Testis (tissue), 3 donors: ENCODE data around the gene CDC20. TPM values are rescaled to one million over a fixed set of nuclear protein-coding genes. Genes with fewer than 3 reads are reported as not detected.
A peak's percentile ranks its signal among the peaks of the same experiment; 100 is the strongest.
"Not testable (repeated sequence)": the region's sequence is repeated elsewhere in the genome, so short reads cannot be mapped to it uniquely, and the experiment has no call there.

ENCODE experiments used
- DNase-seq: peaks from one replicate; pipeline ENCODE4 v3.0.0-alpha.2; 2019
- H3K27ac ChIP-seq, 2 donors: fragments of 200-600 bp; sonication (generic); one replicate each; pipeline ENCODE4 v1.5.1; 2019
- H3K27me3 ChIP-seq: fragments of 200-600 bp; sonication (generic); one replicate; pipeline ENCODE4 v1.5.1; 2019
- H3K36me3 ChIP-seq: fragments of 200-600 bp; sonication (generic); one replicate; pipeline ENCODE4 v1.5.1; 2017; ENCODE audit warnings: low read depth; ENCODE audit errors: missing control alignments
- H3K4me1 ChIP-seq: fragments of 200-600 bp; sonication (generic); one replicate; pipeline ENCODE4 v1.5.1; 2019
- H3K4me3 ChIP-seq, 2 donors: fragments of 200-600 bp; sonication (generic); one replicate each; pipeline ENCODE4 v1.5.1; 2017 to 2019
- H3K9me3 ChIP-seq: fragments of 200-600 bp; sonication (generic); one replicate; pipeline ENCODE4 v1.5.1; 2017
- POLR2A ChIP-seq: fragments of 450-650 bp; IDR thresholded peaks from one replicate; pipeline ENCODE4 v1.6.1; 2017; ENCODE audit warnings: antibody characterized with exemption, mild to moderate bottlenecking, moderate library complexity
- WGBS, 2 donors: methylation state at CpG; one replicate each; pipeline ENCODE4 v1.1.5; 2018; 5-methylcytosine and 5-hydroxymethylcytosine counted together
- intact Hi-C: fragments of 100-400 bp; cut with DNase I; formaldehyde crosslinking; loops from one replicate; pipeline ENCODE4 v1.15.1; 2023; ENCODE audit warnings: low total_unique reads
- polyA plus RNA-seq: library from polyadenylated mRNA; stranded (reverse); fragments of 350-450 nt; fragmentation: Illumina TruSeq; extraction: RNeasy Lipid Tissue Mini Kit (QIAGEN cat#74804); gene quantifications from one replicate; pipeline ENCODE4 v1.2.3, GENCODE V29; 2014; ENCODE audit warnings: low read depth, low replicate concordance; ENCODE audit not compliant: insufficient read depth
- total RNA-seq, 2 donors: library from RNA; depleted of rRNA; stranded (reverse); fragments of >200 nt; gene quantifications; one replicate each; pipeline ENCODE4 v1.2.3, GENCODE V29; 2016
- TF ChIP-seq, protein P1 (sequence below), 3 experiments: fragments of 450-650 bp in 2 of 3; fragments of 200-600 bp in 1 of 3; sonication (generic) in 1 of 3; IDR thresholded peaks; one replicate each; pipeline ENCODE4 v1.5.1; 2016 to 2019; ENCODE audit warnings: antibody characterized with exemption in 3 of 3, mild to moderate bottlenecking in 2 of 3, moderate library complexity in 1 of 3

Gene CDC20
- total and polyA plus RNA-seq, 3 donors from 2014 or later: 44.7 to 135 (median 48.6) TPM

DNA sequence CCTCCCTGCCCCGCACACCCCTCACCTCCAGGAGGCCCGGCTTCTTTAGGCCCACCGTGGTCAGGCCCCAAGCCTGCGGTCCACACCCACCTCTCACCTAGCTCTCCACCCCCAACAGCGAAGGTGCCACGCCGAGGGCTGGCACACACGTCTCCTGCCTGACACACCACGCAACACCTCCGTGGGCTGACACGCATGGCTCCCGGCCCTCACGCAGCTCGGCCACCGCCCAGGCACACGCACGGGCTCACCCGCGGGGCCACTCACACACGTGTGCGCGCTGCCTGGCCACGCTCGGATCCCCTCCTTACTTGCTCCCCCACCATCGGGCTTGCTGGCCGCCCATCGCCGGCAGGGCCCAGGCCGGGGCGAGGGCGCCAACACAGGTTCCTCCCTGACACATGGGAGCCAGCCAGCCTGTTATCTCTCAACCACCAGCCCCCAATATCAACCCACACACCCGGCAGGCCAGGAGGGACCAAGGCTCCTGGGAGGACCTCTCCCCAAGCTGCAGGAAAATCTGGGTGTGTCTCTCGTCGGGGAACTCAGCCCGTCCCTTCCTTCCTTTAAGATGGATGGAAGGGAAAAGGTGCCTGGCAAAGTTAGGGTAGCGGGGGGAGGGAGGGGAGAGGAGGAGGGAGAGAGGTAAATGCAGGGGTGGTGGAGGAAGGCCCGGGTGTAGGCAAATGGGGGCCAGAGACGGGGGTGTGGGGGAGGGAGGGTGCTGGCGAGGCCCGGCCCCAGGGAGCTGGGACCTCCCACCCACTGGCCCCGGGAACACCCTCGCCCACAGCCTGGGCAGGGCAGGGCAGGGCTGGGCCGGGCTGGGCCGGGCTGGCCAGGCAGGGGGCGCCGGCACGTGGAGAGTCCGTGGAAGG, 8.5 kb downstream of the CDC20 start:
- Histone ChIP-seq H3K9me3 (no peaks in the 10 kb centered on the region), H3K27ac (peak overlapping the region; percentile 84 to 88), H3K4me1 (peaks cover 18% of the 10 kb centered on the region), H3K4me3 (peak overlapping the region; percentile 74 to 83), H3K27me3 (no peaks in the 10 kb centered on the region), H3K36me3 (no peaks in the 10 kb centered on the region)
- intact Hi-C loops: no loop called here
- 2 to 4% methylated on average over 21 to 46 of the region's 48 CpGs for WGBS, 2 donors
- DNase-seq: no peak
- TF ChIP-seq POLR2A: no peak
- TF ChIP-seq, protein P1, sequence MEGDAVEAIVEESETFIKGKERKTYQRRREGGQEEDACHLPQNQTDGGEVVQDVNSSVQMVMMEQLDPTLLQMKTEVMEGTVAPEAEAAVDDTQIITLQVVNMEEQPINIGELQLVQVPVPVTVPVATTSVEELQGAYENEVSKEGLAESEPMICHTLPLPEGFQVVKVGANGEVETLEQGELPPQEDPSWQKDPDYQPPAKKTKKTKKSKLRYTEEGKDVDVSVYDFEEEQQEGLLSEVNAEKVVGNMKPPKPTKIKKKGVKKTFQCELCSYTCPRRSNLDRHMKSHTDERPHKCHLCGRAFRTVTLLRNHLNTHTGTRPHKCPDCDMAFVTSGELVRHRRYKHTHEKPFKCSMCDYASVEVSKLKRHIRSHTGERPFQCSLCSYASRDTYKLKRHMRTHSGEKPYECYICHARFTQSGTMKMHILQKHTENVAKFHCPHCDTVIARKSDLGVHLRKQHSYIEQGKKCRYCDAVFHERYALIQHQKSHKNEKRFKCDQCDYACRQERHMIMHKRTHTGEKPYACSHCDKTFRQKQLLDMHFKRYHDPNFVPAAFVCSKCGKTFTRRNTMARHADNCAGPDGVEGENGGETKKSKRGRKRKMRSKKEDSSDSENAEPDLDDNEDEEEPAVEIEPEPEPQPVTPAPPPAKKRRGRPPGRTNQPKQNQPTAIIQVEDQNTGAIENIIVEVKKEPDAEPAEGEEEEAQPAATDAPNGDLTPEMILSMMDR (IDR thresholded peaks at IDR 0.05): peak in 1 of 3 experiments; percentile 4

DNA sequence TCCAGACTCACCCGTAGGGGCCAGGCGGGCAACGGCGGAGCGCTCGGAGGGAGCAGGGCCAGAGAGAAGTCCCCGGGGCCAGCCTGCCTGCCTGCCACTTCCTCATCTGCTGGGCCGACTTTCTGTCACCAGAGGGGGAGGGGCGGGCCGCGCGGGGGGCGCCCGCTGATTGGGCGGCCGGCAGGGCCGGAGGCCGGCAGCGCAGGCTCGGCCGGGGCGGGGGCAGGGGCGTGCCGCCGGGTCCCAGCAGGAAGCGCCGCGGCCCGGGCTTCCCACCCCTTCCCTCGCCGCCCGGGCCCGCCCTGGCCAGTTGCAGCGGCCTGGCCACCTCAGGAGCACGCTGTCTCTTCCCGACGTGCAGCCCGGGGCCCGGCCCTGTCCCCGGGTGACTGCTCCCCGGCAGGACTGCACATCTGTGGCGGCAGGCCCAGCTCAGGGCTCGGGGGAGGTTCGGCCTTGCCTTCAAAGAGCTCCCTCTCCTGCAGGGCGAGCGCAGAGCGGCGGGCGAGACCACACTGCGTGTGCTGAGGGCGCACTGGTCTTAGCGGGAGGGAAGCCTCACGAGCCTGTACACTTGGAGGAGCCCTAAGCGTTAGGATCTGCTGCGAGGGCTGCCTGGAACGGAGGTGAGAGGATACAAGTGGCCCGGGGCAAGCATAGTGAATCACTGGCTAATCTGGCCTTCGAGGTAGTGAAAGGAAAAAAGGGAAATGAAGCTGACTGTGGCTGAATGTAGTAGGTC, 9.3 kb downstream of the CDC20 start, which contains the start of gene ELOVL1:
ELOVL1 (minus strand) TSS at position 108 of the 742 bp plus-strand sequence. CDS start 2,402 bp downstream, outside the sequence.
- Histone ChIP-seq H3K9me3 (no peaks in the 10 kb centered on the region), H3K36me3 (no peaks in the 10 kb centered on the region), H3K27me3 (no peaks in the 10 kb centered on the region), H3K4me1 (peaks cover 18% of the 10 kb centered on the region), H3K27ac (peak within 1 kb of the TSS; percentile 84 to 88), H3K4me3 (peak within 1 kb of the TSS; percentile 74 to 83)
- intact Hi-C loops: no loop called here
- 0% methylated on average over 9 to 50 of the region's 58 CpGs for WGBS, 2 donors
- DNase-seq: peak; percentile 91
- TF ChIP-seq, protein P1 (IDR thresholded peaks at IDR 0.05): peak in 1 of 3 experiments; percentile 14
- TF ChIP-seq POLR2A: no peak

DNA sequence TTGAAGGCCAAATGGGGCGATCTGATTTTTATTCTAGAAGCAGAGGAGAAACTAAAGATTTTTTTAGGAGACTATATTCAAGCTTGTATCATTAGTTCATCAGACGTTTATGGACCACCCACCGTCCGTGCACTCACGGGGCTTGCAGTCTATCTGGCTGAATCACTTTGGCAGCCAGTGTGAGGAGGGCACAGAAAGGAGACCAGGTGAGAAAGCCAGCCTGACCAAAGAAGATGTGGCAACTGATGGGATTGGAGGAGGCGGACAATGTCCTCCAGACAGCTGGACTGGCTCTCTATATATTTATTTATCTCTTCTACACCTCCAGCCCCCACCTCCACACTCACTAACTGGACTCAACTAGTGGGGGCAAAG, 9.9 kb downstream of the CDC20 start:
- Histone ChIP-seq H3K36me3 (no peaks in the 10 kb centered on the region), H3K27me3 (no peaks in the 10 kb centered on the region), H3K4me1 (peaks cover 18% of the 10 kb centered on the region), H3K27ac (peak overlapping the region; percentile 35 to 88), H3K9me3 (no peaks in the 10 kb centered on the region), H3K4me3 (peak overlapping the region; percentile 74 to 83)
- WGBS, 2 donors: 11 to 17% methylated on average over 6 of the region's 6 CpGs
- intact Hi-C loops: no loop called here
- no peak for DNase-seq
- TF ChIP-seq, protein P1 (IDR thresholded peaks at IDR 0.05): no peak
- no peak for TF ChIP-seq POLR2A

DNA sequence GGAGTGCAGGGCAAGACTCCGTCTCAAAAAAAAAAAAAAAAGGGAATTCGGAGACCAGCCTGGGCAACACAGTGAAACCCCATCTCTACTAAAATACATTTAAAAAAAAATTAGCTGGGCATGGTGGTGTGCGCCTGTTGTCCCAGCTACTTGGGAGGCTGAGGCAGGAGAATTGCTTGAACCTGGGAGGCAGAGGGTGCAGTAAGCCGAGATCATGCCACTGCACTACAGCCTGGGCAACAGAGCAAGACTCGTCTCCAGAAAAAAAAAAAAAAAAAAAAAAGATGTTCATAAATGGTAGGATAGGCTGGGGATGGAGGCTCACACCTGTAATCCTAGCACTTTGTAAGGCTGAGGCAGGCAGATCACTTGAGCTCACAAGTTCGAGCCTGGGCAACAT, 11.0 kb downstream of the CDC20 start:
- DNase-seq, H3K27ac ChIP-seq, H3K27me3 ChIP-seq, intact Hi-C loops, H3K36me3 ChIP-seq, H3K4me3 ChIP-seq, H3K9me3 ChIP-seq: not testable (repeated sequence)
- WGBS, 2 donors: 96 to 98% methylated on average over 6 of the region's 6 CpGs
- peaks cover 18% of the 10 kb centered on the region for H3K4me1 ChIP-seq

DNA sequence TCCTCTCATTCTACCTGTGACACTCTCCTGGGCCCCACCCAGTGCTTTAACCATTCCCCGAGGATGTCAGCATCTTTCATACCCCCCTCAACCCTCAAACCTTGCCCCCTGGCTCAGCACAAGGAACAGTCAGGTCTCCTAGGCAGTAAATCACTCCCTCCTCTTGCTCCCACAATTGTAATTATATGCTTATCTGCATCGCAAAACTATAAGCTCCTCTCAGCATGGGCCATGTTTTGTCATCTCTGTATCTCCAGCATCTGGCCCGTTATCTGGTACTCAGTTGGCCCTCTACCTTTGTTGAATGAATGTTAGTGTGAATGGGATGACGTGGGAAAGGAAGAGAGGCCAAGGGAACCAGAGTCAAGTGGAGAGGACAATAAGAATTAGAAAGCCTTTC, 11.8 kb downstream of the CDC20 start:
- no peaks in the 10 kb centered on the region for H3K27me3 ChIP-seq
- no peak overlapping the region for H3K4me3 ChIP-seq
- no peaks in the 10 kb centered on the region for H3K36me3 ChIP-seq
- intact Hi-C loops: no loop called here
- DNase-seq: no peak
- H3K4me1 ChIP-seq: peaks cover 18% of the 10 kb centered on the region
- H3K27ac ChIP-seq: no peak overlapping the region
- 82 to 84% methylated on average over 4 of the region's 4 CpGs for WGBS, 2 donors
- TF ChIP-seq POLR2A: no peak
- TF ChIP-seq, protein P1 (IDR thresholded peaks at IDR 0.05): no peak
- no peaks in the 10 kb centered on the region for H3K9me3 ChIP-seq
